Central memory CD8-positive, alpha-beta T cell (primary cell): ENCODE measurements around the gene M1AP.
"Not testable (repeated sequence)": the region's sequence is repeated elsewhere in the genome, so short reads cannot be mapped to it uniquely, and the experiment has no call there.

Experiments
- ATAC-seq: fragments of 150-1000 bp; cut with Tn5 transposase; replicated peaks from 2 replicates; pipeline ENCODE4 v1.10.0; 2022; ENCODE audit warnings: mild to moderate bottlenecking, moderate FRiP score, moderate number of reproducible peaks; ENCODE audit not compliant: poor library complexity, severe bottlenecking; ENCODE audit errors: extremely low read depth
- DNase-seq, 2 donors: peaks; one replicate each; pipeline ENCODE4 v3.0.0; 2021; ENCODE audit warnings: low spot score in 2 of 2
- H3K27ac Mint-ChIP-seq: one replicate; pipeline ENCODE4 v1.8.0; 2022; ENCODE audit warnings: low read depth, mild to moderate bottlenecking, moderate library complexity, mixed read lengths
- H3K27me3 Mint-ChIP-seq: one replicate; pipeline ENCODE4 v1.8.0; 2022; ENCODE audit warnings: mixed read lengths
- H3K36me3 Mint-ChIP-seq: one replicate; pipeline ENCODE4 v1.8.0; 2022; ENCODE audit warnings: mild to moderate bottlenecking, moderate library complexity, mixed read lengths; ENCODE audit not compliant: insufficient read depth
- H3K4me1 Mint-ChIP-seq: one replicate; pipeline ENCODE4 v1.8.0; 2022; ENCODE audit warnings: mixed read lengths
- H3K4me3 Mint-ChIP-seq: one replicate; pipeline ENCODE4 v1.8.0; 2022; ENCODE audit warnings: mild to moderate bottlenecking, moderate library complexity, mixed read lengths
- H3K9me3 Mint-ChIP-seq: one replicate; pipeline ENCODE4 v1.8.0; 2022; ENCODE audit warnings: mixed read lengths

The M1AP gene

DNA sequence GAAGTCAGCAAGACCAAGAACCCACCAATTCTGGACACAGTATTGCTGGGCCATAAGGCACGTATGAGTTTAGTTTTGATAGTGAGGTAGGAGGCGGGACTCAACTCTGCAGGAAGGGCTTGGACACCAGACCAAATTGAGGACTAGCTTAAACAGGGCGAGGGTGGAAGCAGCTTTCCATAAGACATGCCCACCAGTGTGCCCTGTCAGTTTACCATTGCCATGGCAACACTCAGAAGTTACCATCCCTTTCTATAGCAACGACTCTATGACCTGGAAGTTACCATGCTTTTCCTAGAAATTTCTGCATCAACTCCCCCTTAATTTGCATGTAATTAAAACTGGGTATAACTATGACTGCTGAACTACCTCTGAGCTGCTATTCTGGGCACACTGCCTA lies 2.8 kb downstream of the M1AP start:
- H3K4me1 Mint-ChIP-seq = no peaks in the 10 kb centered on the region
- H3K4me3 Mint-ChIP-seq = no peak overlapping the region
- H3K36me3 Mint-ChIP-seq = peaks cover 2% of the 10 kb centered on the region
- peaks cover 48% of the 10 kb centered on the region for H3K27me3 Mint-ChIP-seq
- no peak overlapping the region for H3K27ac Mint-ChIP-seq
- no peak for DNase-seq
- no peak for ATAC-seq
- no peaks in the 10 kb centered on the region for H3K9me3 Mint-ChIP-seq

DNA sequence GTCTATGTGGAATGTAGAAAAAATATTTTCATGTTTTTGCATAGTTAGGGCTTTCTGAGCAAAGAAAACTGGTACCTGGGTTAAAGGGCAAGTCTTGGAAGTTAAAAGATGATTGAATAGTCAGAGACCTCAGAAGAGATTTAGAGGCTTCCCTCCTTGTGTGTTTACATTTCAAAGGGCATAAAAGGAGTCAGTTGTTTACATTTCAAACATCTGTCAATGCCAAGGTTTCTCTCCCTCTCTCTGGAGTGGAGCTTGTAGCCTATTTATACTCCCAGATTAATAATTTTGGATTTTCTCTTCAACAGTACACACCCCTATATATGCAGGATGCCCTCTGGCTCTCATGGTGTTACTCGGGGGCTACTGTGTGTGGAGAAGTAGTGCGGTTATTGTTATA lies 8.6 kb downstream of the M1AP start:
- DNase-seq (no peak), ATAC-seq (no peak)
- Mint-ChIP-seq H3K27ac (no peak overlapping the region), H3K36me3 (peaks cover 2% of the 10 kb centered on the region), H3K9me3 (no peaks in the 10 kb centered on the region), H3K4me3 (no peak overlapping the region), H3K27me3 (peaks cover 55% of the 10 kb centered on the region), H3K4me1 (no peaks in the 10 kb centered on the region)

DNA sequence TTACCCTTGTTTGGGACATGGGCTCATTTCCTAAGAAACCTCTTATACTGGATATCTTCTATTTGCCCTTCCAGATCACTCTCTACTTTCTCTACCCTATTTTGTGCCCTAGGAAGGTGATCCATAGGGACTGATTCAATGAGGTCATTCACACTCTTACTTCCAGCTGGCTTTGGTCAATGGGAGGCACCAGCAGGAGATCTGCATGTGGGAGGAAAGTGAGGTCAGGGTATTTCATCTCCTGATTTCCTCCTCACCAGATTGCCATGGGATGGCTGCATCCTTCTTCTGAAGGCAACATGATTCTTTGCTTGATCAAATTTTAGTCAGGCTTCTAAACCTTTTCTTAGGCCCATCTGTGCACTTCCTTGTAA lies 15.2 kb downstream of the M1AP start:
- no peak for ATAC-seq
- no peak overlapping the region for H3K27ac Mint-ChIP-seq
- DNase-seq = no peak
- H3K4me1 Mint-ChIP-seq = no peaks in the 10 kb centered on the region
- H3K9me3 Mint-ChIP-seq = no peaks in the 10 kb centered on the region
- H3K36me3 Mint-ChIP-seq = no peaks in the 10 kb centered on the region
- no peak overlapping the region for H3K4me3 Mint-ChIP-seq
- H3K27me3 Mint-ChIP-seq = peaks cover 15% of the 10 kb centered on the region

GRCh38 chr2:74632209-74632938 lies 15.8 kb downstream of the M1AP start:
- no peak for DNase-seq
- Mint-ChIP-seq H3K27me3 (peaks cover 15% of the 10 kb centered on the region), H3K27ac (no peak overlapping the region), H3K36me3 (no peaks in the 10 kb centered on the region), H3K4me3 (no peak overlapping the region), H3K4me1 (no peaks in the 10 kb centered on the region), H3K9me3 (no peaks in the 10 kb centered on the region)
- no peak for ATAC-seq

DNA sequence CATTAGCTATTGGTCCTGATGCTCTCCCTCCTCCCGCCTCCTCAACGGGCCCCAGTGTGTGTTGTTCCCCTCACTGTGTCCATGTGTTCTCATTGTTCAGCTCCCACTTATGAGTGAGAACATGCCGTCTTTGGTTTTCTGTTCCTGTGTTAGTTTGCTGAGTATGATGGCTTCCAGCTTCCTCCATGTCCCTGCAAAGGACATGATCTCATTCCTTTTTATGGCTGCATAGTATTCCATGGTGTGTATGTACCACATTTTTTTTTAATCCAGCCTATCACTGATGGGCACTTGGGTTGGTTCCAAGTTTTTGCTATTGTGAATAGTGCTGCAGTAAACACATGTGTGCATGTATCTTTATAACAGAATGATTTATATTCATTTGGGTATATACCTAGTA lies 17.7 kb downstream of the M1AP start:
- not testable (repeated sequence) for H3K36me3 Mint-ChIP-seq, H3K27me3 Mint-ChIP-seq, ATAC-seq, H3K9me3 Mint-ChIP-seq, H3K4me1 Mint-ChIP-seq, H3K27ac Mint-ChIP-seq, DNase-seq, H3K4me3 Mint-ChIP-seq

DNA sequence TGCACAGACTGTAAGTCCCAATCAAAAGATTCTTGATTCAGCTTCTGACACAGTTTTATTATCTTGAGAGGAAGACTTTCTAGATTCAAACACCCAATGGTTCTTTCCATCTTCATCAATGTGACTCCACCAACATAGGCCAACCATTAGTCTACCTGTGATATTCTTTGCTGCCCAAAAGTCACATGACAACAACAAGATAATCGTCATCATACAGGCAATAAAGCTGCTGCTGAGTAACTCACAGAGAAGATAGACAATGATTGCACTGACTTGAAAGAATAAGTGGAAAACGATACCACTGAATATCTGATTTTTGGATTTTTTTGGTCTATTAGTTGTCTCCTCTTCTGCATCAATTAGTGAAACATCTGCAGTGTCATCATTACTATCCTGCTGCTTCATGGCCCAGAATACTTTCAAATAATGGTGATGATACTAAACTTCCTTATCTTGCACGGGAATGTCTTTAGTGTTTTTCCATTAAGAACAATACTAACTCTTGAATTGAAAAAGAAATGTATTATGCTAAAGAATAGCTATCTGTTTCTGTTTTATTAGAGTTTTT lies 19.5 kb downstream of the M1AP start:
- no peaks in the 10 kb centered on the region for H3K36me3 Mint-ChIP-seq
- no peaks in the 10 kb centered on the region for H3K4me1 Mint-ChIP-seq
- no peak overlapping the region for H3K27ac Mint-ChIP-seq
- no peaks in the 10 kb centered on the region for H3K9me3 Mint-ChIP-seq
- H3K4me3 Mint-ChIP-seq = no peak overlapping the region
- no peak for ATAC-seq
- H3K27me3 Mint-ChIP-seq = no peaks in the 10 kb centered on the region
- DNase-seq = no peak

DNA sequence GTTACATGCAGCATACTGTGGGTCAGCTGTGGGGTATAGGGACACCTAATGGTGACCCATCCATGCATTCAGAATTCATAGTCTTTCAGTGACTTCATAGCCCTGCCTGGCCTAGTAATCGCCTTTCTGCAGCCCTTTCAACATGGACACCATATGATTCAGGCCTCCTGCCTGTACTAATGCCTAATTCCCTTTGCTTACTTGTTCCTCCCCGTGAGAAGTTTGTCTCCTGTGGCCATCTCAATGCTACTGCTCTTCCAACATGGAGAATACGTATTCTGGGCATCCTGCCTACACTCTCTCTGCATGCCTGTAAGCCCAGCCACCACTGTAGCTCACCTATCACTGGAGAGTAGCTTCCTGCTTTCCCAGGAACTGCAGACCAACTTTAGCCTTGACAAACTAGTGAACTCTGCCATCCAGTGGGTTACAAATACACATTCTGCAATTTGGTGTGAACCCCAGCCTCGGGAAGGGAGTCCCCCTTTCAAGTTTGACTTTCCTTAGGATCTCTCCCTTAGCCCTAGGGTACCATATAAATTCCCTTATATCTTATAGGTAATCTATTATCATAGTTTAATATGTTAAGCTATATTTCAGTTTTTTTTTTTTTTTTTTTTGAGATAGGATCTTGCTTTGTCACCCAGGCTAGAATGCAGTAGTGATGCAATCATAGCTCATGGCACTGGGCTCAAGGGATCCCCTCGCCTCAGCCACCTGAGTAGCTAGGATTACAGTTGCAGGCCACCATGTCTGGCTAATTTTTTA lies 22.3 kb downstream of the M1AP start:
- Mint-ChIP-seq H3K9me3 (no peaks in the 10 kb centered on the region), H3K27me3 (no peaks in the 10 kb centered on the region), H3K4me1 (no peaks in the 10 kb centered on the region), H3K27ac (no peak overlapping the region), H3K4me3 (no peak overlapping the region), H3K36me3 (no peaks in the 10 kb centered on the region)
- no peak for DNase-seq
- no peak for ATAC-seq

DNA sequence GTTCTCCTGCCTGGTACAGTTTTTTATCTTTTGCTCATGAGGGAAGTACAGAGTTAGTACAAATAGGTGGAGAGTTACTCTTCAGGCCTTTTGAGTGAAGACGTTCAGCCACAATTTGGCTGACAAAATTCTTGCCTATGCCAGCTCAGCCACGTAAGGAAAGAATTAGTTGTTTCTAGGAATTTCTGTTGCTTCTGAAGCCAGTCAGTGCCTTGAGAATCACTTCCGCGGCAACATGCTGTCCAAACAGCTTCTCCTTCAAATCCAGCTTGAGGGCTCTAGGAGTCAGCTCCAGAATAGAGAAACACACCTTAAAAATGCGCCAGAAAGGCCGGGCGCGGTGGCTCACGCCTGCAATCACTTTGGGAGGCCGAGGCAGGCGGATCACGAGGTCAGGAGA lies 27.5 kb downstream of the M1AP start:
- no peaks in the 10 kb centered on the region for H3K4me1 Mint-ChIP-seq
- peaks cover 26% of the 10 kb centered on the region for H3K27me3 Mint-ChIP-seq
- no peaks in the 10 kb centered on the region for H3K9me3 Mint-ChIP-seq
- H3K4me3 Mint-ChIP-seq = no peak overlapping the region
- ATAC-seq = no peak
- DNase-seq = no peak
- H3K27ac Mint-ChIP-seq = no peak overlapping the region
- no peaks in the 10 kb centered on the region for H3K36me3 Mint-ChIP-seq

DNA sequence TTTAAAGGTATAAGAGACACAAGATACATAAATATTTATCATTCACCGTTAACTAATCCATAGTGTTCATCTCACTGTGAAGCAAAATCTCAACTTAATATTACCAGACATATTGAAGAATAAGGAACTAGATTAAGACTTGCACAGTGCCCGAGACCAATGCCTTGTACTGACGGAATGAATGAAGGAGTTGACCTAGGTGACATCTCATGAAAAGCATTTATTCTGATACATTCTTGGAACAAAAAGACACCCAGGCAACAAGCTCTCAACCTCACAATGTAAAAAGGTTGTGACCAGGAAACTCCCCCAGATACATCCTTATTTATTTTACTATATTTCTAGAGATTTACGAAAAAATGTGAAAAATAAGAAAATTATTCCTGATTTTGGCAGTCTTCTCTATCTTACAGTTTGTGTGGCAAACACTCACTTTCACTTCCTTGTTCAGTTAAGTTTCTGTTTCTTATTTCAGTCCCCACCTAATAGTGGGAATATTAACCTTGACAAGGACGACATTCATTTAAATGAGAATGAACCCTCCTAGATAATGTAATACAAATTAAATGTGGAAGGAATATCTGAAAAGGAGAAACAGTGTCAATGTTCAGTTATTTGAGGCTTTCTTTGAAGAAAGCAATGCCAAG lies 28.4 kb downstream of the M1AP start:
- H3K9me3 Mint-ChIP-seq = no peaks in the 10 kb centered on the region
- peaks cover 35% of the 10 kb centered on the region for H3K27me3 Mint-ChIP-seq
- DNase-seq = no peak
- H3K4me3 Mint-ChIP-seq = no peak overlapping the region
- no peak for ATAC-seq
- H3K4me1 Mint-ChIP-seq = no peaks in the 10 kb centered on the region
- no peaks in the 10 kb centered on the region for H3K36me3 Mint-ChIP-seq
- no peak overlapping the region for H3K27ac Mint-ChIP-seq

DNA sequence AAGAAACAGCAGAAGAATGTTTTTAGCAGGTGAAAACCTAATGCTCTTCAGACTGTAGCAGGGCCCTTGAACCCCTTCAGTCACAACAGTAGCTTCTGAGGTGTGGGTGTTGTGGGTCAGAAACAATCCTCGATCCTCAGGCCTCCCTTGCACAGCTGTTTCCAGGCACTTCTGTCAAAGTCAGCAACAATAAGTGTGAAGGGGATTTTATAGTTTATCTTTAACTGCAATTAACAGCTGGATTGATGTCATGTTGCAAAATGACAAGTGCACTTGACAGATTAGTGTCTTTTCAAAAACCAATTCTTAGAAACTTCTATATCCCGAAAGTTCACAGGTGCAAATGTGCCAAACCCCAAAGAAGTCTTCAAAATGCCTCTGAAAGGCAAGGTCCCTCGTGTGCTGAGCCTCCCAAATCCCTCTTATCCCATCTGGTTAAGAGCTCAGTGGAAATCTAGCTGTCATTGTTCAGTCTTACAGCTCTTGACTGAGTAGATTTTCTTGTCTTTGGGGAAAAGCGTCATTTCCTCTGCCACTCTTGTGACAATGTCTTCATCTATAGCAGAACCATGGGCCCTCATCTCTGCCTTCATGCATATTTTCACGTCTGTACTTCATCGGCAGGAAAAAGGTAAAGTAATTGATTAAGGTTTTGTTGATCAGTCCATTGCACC lies 29.6 kb downstream of the M1AP start:
- DNase-seq (no peak), ATAC-seq (no peak)
- H3K4me3 Mint-ChIP-seq = no peak overlapping the region
- H3K9me3 Mint-ChIP-seq = no peaks in the 10 kb centered on the region
- no peaks in the 10 kb centered on the region for H3K4me1 Mint-ChIP-seq
- H3K27ac Mint-ChIP-seq = no peak overlapping the region
- H3K27me3 Mint-ChIP-seq = peaks cover 47% of the 10 kb centered on the region
- no peaks in the 10 kb centered on the region for H3K36me3 Mint-ChIP-seq

DNA sequence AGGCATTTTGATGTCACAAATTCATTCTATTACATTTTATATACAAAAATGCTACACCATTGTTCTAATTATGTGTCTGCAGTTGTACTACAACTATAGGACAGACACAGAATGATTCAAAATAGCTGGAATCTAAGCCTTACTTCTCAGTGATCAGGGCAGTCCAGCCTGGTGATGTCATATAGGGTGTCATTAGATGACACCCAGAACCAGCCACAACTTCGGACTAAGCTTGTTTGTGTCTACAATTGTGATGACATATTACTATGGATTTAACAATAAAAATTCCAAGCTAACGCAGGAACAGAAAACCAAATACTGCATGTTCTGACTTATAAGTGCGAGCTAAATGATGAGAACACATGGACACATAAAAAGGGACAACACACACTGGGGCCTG lies 31.0 kb downstream of the M1AP start:
- no peaks in the 10 kb centered on the region for H3K4me1 Mint-ChIP-seq
- H3K4me3 Mint-ChIP-seq = no peak overlapping the region
- H3K27me3 Mint-ChIP-seq = peaks cover 61% of the 10 kb centered on the region
- ATAC-seq (no peak), DNase-seq (no peak)
- no peaks in the 10 kb centered on the region for H3K9me3 Mint-ChIP-seq
- H3K27ac Mint-ChIP-seq = no peak overlapping the region
- H3K36me3 Mint-ChIP-seq = peaks cover 1% of the 10 kb centered on the region

- Mint-ChIP-seq H3K27me3 (peaks cover 58% of the 10 kb centered on the region), H3K4me1 (peaks cover 5% of the 10 kb centered on the region), H3K27ac (no peak overlapping the region), H3K4me3 (no peak overlapping the region), H3K36me3 (no peaks in the 10 kb centered on the region), H3K9me3 (no peaks in the 10 kb centered on the region)
- DNase-seq = no peak
- ATAC-seq = no peak
Observed at GRCh38 chr2:74606927-74607326, 41.2 kb downstream of the M1AP start.
